Keratinocyte (primary cell): Measurements from ENCODE around the gene RSPRY1. TPM values are rescaled to one million over a fixed set of nuclear protein-coding genes. Genes with fewer than 3 reads are reported as not detected.

Experiments
- DNase-seq: peaks from one replicate; pipeline ENCODE4 v3.0.0-alpha.2; 2011; ENCODE audit warnings: low read depth, missing footprints, low spot score
- FAIRE-seq: peaks from 2 replicates; lab custom pipeline; 2011; peaks lifted over from hg19 to GRCh38; lab: Jason Lieb, UNC
- H2AFZ ChIP-seq: 2 replicates; pipeline ENCODE4 v1.6.0; 2012; ENCODE audit warnings: low read length, control low read depth, inconsistent platforms; ENCODE audit not compliant: control insufficient read depth
- H3K27ac ChIP-seq: 2 replicates; pipeline ENCODE4 v1.5.1; 2011; ENCODE audit warnings: low read length; ENCODE audit not compliant: control insufficient read depth, insufficient read depth
- H3K27me3 ChIP-seq: 3 replicates; pipeline ENCODE4 v1.6.0; 2011; ENCODE audit warnings: low read length; ENCODE audit not compliant: control insufficient read depth, insufficient read depth; ENCODE audit errors: extremely low read depth
- H3K36me3 ChIP-seq, 2 experiments: 2 replicates in 1 of 2; 3 replicates in 1 of 2; pipeline ENCODE4 v1.5.1; 2011; ENCODE audit warnings: low read length in 2 of 2, mild to moderate bottlenecking in 1 of 2; ENCODE audit not compliant: control insufficient read depth in 2 of 2, insufficient read depth in 2 of 2; ENCODE audit errors: extremely low read depth in 1 of 2
- H3K4me1 ChIP-seq: 3 replicates; pipeline ENCODE4 v1.5.1; 2011; ENCODE audit warnings: low read length; ENCODE audit not compliant: control insufficient read depth, insufficient read depth; ENCODE audit errors: extremely low read depth
- H3K4me2 ChIP-seq: 3 replicates; pipeline ENCODE4 v1.6.0; 2011; ENCODE audit warnings: low read depth, low read length; ENCODE audit not compliant: control insufficient read depth, insufficient read depth; ENCODE audit errors: extremely low read depth
- H3K4me3 ChIP-seq, 3 experiments: fragments of 200-600 bp in 1 of 3; sonication (generic) in 1 of 3; 2 replicates in 2 of 3; 3 replicates in 1 of 3; pipeline ENCODE4 v1.5.1; 2011 to 2016; ENCODE audit warnings: low read length in 3 of 3, mild to moderate bottlenecking in 3 of 3, control low read depth in 2 of 3, inconsistent platforms in 1 of 3, low read depth in 1 of 3, mixed read lengths in 1 of 3, mixed run types in 1 of 3, moderate library complexity in 1 of 3; ENCODE audit not compliant: control insufficient read depth in 2 of 3, insufficient read depth in 2 of 3; ENCODE audit errors: extremely low read depth in 1 of 3
- H3K79me2 ChIP-seq: 2 replicates; pipeline ENCODE4 v1.6.0; 2012; ENCODE audit warnings: low read length; ENCODE audit not compliant: control insufficient read depth, insufficient read depth
- H3K9ac ChIP-seq: 3 replicates; pipeline ENCODE4 v1.6.0; 2011; ENCODE audit warnings: low read length; ENCODE audit not compliant: control insufficient read depth, insufficient read depth; ENCODE audit errors: extremely low read depth
- H3K9me1 ChIP-seq: 3 replicates; pipeline ENCODE4 v1.6.0; 2011; ENCODE audit warnings: low read length; ENCODE audit not compliant: control insufficient read depth, insufficient read depth; ENCODE audit errors: extremely low read depth
- H3K9me3 ChIP-seq: 2 replicates; pipeline ENCODE4 v1.5.1; 2012; ENCODE audit warnings: low read depth, low read length; ENCODE audit not compliant: control insufficient read depth
- H4K20me1 ChIP-seq: 3 replicates; pipeline ENCODE4 v1.6.0; 2011; ENCODE audit warnings: low read length; ENCODE audit not compliant: control insufficient read depth, insufficient read depth; ENCODE audit errors: extremely low read depth
- CTCF ChIP-seq, 3 experiments: IDR thresholded peaks in 1 of 3; conservative IDR thresholded peaks in 1 of 3; optimal IDR thresholded peaks in 1 of 3; 2 replicates in 2 of 3; 3 replicates in 1 of 3; pipeline versions ENCODE3 to v1.5.1; 2011; ENCODE audit warnings: low read length in 3 of 3, mild to moderate bottlenecking in 3 of 3, moderate library complexity in 2 of 3, control low read depth in 1 of 3, inconsistent platforms in 1 of 3; ENCODE audit not compliant: insufficient read depth in 2 of 3; ENCODE audit errors: extremely low read depth in 1 of 3
- EZH2 ChIP-seq: IDR thresholded peaks from one replicate; pipeline ENCODE4 v1.6.1; 2012; ENCODE audit warnings: inconsistent platforms, mild to moderate bottlenecking, low read length, moderate library complexity
- dilution Hi-C: fragments of 300-500 bp; cut with MboI; formaldehyde crosslinking; loops from one replicate; pipeline ENCODE4 v1.7.0; 2020; ENCODE audit warnings: low sequenced_read_pairs; ENCODE audit not compliant: extremely low pct_ligation_motif_present
- polyA plus RNA-seq, 5 experiments: library from polyadenylated mRNA; depleted of rRNA in 3 of 5; stranded (reverse) in 3 of 5; stranded (forward) in 1 of 5; unstranded in 1 of 5; fragments of >200 nt; gene quantifications; 1 replicate in 1 of 5; 2 replicates in 3 of 5; 3 replicates in 1 of 5; pipeline versions ENCODE4 v1.2.1 to v1.2.3, GENCODE V29; 2011 to 2012; ENCODE audit warnings: missing spikeins in 2 of 5, low read depth in 1 of 5, low replicate concordance in 1 of 5

RSPRY1 gene
- polyA plus RNA-seq, 1 donor (not counting 4 experiments of a cell fraction or from before 2014, with no cell fraction given), result 42.2 TPM

- Histone ChIP-seq H3K4me1 (peaks cover 10% of the 10 kb centered on the region), H3K9me3 (no peaks in the 10 kb centered on the region), H3K27ac (no peak overlapping the region), H3K4me2 (no peak overlapping the region), H3K9me1 (peaks cover 2% of the 10 kb centered on the region), H3K27me3 (no peaks in the 10 kb centered on the region), H3K9ac (no peak overlapping the region), H3K4me3 (no peak overlapping the region), H2AFZ (no peak overlapping the region), H3K36me3 (peaks cover 25 to 60% of the 10 kb centered on the region in 2 experiments), H4K20me1 (no peaks in the 10 kb centered on the region), H3K79me2 (no peaks in the 10 kb centered on the region)
- DNase-seq (no peak), FAIRE-seq (peak; percentile 72)
- TF ChIP-seq CTCF (optimal IDR thresholded peaks at IDR 0.05 in 1 of 3, IDR thresholded peaks at IDR 0.05 in 1 of 3, conservative IDR thresholded peaks at IDR 0.05 in 1 of 3; ENCODE audit: extremely low read depth in 1 of 3, insufficient read depth in 2 of 3, low read length in 3 of 3), result no peak
- TF ChIP-seq EZH2, result no peak
- dilution Hi-C loops, result no loop called here
These were observed 45.8 kb downstream of the RSPRY1 start for GRCh38 chr16:57231821-57232350.

GRCh38 chr16:57233944-57234706, 48.0 kb downstream of the RSPRY1 start:
- Histone ChIP-seq H3K9ac (no peak overlapping the region), H3K9me3 (no peaks in the 10 kb centered on the region), H4K20me1 (no peaks in the 10 kb centered on the region), H3K4me2 (no peak overlapping the region), H3K36me3 (peaks cover 20 to 58% of the 10 kb centered on the region in 2 experiments), H3K27me3 (no peaks in the 10 kb centered on the region), H3K4me1 (peaks cover 7% of the 10 kb centered on the region), H2AFZ (no peak overlapping the region), H3K79me2 (no peaks in the 10 kb centered on the region), H3K27ac (no peak overlapping the region), H3K4me3 (no peak overlapping the region), H3K9me1 (peaks cover 2% of the 10 kb centered on the region)
- dilution Hi-C loops, result no loop called here
- DNase-seq (no peak), FAIRE-seq (no peak)
- TF ChIP-seq EZH2 (no peak), CTCF (optimal IDR thresholded peaks at IDR 0.05 in 1 of 3, IDR thresholded peaks at IDR 0.05 in 1 of 3, conservative IDR thresholded peaks at IDR 0.05 in 1 of 3; ENCODE audit: extremely low read depth in 1 of 3, insufficient read depth in 2 of 3, low read length in 3 of 3) (no peak)
